ENCODE results near the gene TMEM100. TPM values are rescaled to one million over a fixed set of nuclear protein-coding genes. Genes with fewer than 3 reads are reported as not detected.
"Not testable (repeated sequence)": the region's sequence is repeated elsewhere in the genome, so short reads cannot be mapped to it uniquely, and the experiment has no call there.

Gene TMEM100
- total RNA-seq, 1 donor from 2014 or later: 0.30 TPM

GRCh38 chr17:55687037-55687436 is 35.6 kb downstream of the TMEM100 start:
- no peak for DNase-seq (ENCODE audit: low read depth)

- no peak for DNase-seq (ENCODE audit: low read depth)
Measured at GRCh38 chr17:55683550-55684315, 38.9 kb downstream of the TMEM100 start.

- DNase-seq (ENCODE audit: low read depth): no peak
Measured at GRCh38 chr17:55681342-55681700, 41.3 kb downstream of the TMEM100 start.

- DNase-seq (ENCODE audit: low read depth): no peak
Measured at GRCh38 chr17:55680686-55681341, 41.9 kb downstream of the TMEM100 start.

GRCh38 chr17:55677446-55677845 is 45.2 kb downstream of the TMEM100 start:
- no peak for DNase-seq (ENCODE audit: low read depth)

- no peak for DNase-seq (ENCODE audit: low read depth)
Measured at GRCh38 chr17:55676274-55676673, 46.4 kb downstream of the TMEM100 start.

- no peak for DNase-seq (ENCODE audit: low read depth)
Measured at GRCh38 chr17:55673743-55674506, 48.7 kb downstream of the TMEM100 start.

GRCh38 chr17:55672585-55673501 is 49.8 kb downstream of the TMEM100 start:
- peak; percentile 2 for DNase-seq (ENCODE audit: low read depth)

- not testable (repeated sequence) for DNase-seq (ENCODE audit: low read depth)
Measured at GRCh38 chr17:55672010-55672409, 50.7 kb downstream of the TMEM100 start.

Other genes starting within 250 kb of the TMEM100 start
- gene SMIM36, start 211.4 kb downstream of the TMEM100 start, total RNA-seq: not detected in 2 replicates
- 24.0 and 26.0 TPM in 2 replicates for gene PCTP, start 28.2 kb upstream of the TMEM100 start, total RNA-seq